DMS 273 (cell line): Measurements from ENCODE around the gene AHDC1.
"Not testable (repeated sequence)": the region's sequence is repeated elsewhere in the genome, so short reads cannot be mapped to it uniquely, and the experiment has no call there.

Experiments used
- DNase-seq: peaks from one replicate; lab custom pipeline; 2025; ENCODE audit not compliant: unreplicated experiment; lab: John Stamatoyannopoulos, UW

AHDC1 gene

GRCh38 chr1:27603681-27604578, at the start of gene AHDC1:
AHDC1 (minus strand) TSS chr1:27604144; CDS start chr1:27552115, 52,029 bp downstream.
- DNase-seq = peak; percentile 98

GRCh38 chr1:27652111-27652864, 48.3 kb upstream of the AHDC1 start:
- no peak for DNase-seq

- no peak for DNase-seq
Measured at GRCh38 chr1:27650539-27651175, 46.7 kb upstream of the AHDC1 start.

GRCh38 chr1:27650171-27650538, 46.2 kb upstream of the AHDC1 start:
- DNase-seq = no peak

GRCh38 chr1:27649306-27649635, 45.3 kb upstream of the AHDC1 start:
- DNase-seq = no peak

- peak; percentile 47 for DNase-seq
Measured at GRCh38 chr1:27648602-27649305, 44.8 kb upstream of the AHDC1 start.

- no peak for DNase-seq
Measured at GRCh38 chr1:27647328-27647727, 43.4 kb upstream of the AHDC1 start.

- peak; percentile 51 for DNase-seq
Measured at GRCh38 chr1:27646676-27647075, 42.7 kb upstream of the AHDC1 start.

GRCh38 chr1:27645071-27645415, 41.1 kb upstream of the AHDC1 start:
- no peak for DNase-seq

- DNase-seq = no peak
Measured at GRCh38 chr1:27644369-27645070, 40.6 kb upstream of the AHDC1 start.

GRCh38 chr1:27643600-27644368, 39.8 kb upstream of the AHDC1 start:
- DNase-seq = peak; percentile 84

GRCh38 chr1:27640514-27640913, 36.6 kb upstream of the AHDC1 start:
- not testable (repeated sequence) for DNase-seq

GRCh38 chr1:27638805-27639204, 34.9 kb upstream of the AHDC1 start:
- no peak for DNase-seq

- DNase-seq = no peak
Measured at GRCh38 chr1:27638047-27638734, 34.2 kb upstream of the AHDC1 start.

GRCh38 chr1:27635396-27636142, 31.6 kb upstream of the AHDC1 start:
- DNase-seq = no peak

- no peak for DNase-seq
Measured at GRCh38 chr1:27634985-27635367, 31.0 kb upstream of the AHDC1 start, which contains the start of gene FGR. FGR (minus strand) TSS chr1:27635185; CDS start chr1:27623916, 11,269 bp downstream.

- no peak for DNase-seq
Measured at GRCh38 chr1:27634177-27634984, 30.4 kb upstream of the AHDC1 start.
